Neural cell (in vitro differentiated cells): ENCODE measurements around the gene SMARCA4. TPM values are rescaled to one million over a fixed set of nuclear protein-coding genes. Genes with fewer than 3 reads are reported as not detected.

Source experiments
- H2AFZ ChIP-seq: fragments of 200-600, 300-800 bp; sonication (generic), shearing (Covaris generic); 2 replicates; pipeline ENCODE4 v1.6.0; 2014; ENCODE audit warnings: low read depth, mild to moderate bottlenecking, antibody characterized with exemption, low read length, moderate library complexity
- H3F3A ChIP-seq: fragments of 200-600 bp; shearing (Covaris generic); 2 replicates; pipeline ENCODE4 v1.6.1; 2016; ENCODE audit warnings: mild to moderate bottlenecking, moderate library complexity, mixed read lengths, antibody characterized with exemption, low read length; ENCODE audit not compliant: insufficient read depth, poor library complexity, severe bottlenecking
- H3K27ac ChIP-seq: fragments of 200-600, 300-800 bp; sonication (generic), shearing (Covaris generic); 2 replicates; pipeline ENCODE4 v1.5.1; 2014; ENCODE audit warnings: mild to moderate bottlenecking, low read length, moderate library complexity
- H3K27me3 ChIP-seq: fragments of 300-800, 200-600 bp; sonication (generic), shearing (Covaris generic); 2 replicates; pipeline ENCODE4 v1.6.0; 2014; ENCODE audit warnings: mild to moderate bottlenecking, low read depth, low read length, moderate library complexity; ENCODE audit not compliant: insufficient read depth
- H3K36me3 ChIP-seq: fragments of 300-800, 200-600 bp; sonication (generic), shearing (Covaris generic); 2 replicates; pipeline ENCODE4 v1.5.1; 2014; ENCODE audit warnings: mild to moderate bottlenecking, antibody characterized with exemption, low read length, moderate library complexity; ENCODE audit not compliant: insufficient read depth
- H3K4me2 ChIP-seq: fragments of 300-800, 200-600 bp; sonication (generic), shearing (Covaris generic); 2 replicates; pipeline ENCODE4 v1.6.0; 2014; ENCODE audit warnings: mild to moderate bottlenecking, low read length
- H3K4me3 ChIP-seq: fragments of 300-800, 200-600 bp; sonication (generic), shearing (Covaris generic); 2 replicates; pipeline ENCODE4 v1.5.1; 2014; ENCODE audit warnings: mild to moderate bottlenecking, low read length, moderate library complexity
- H3K79me2 ChIP-seq: fragments of 200-600 bp; shearing (Covaris generic); replicated peaks from 2 replicates; pipeline ENCODE4 v1.6.0; 2014; ENCODE audit warnings: mild to moderate bottlenecking, low read length, moderate library complexity; ENCODE audit not compliant: insufficient read depth
- H3K9ac ChIP-seq: fragments of 300-800, 200-600 bp; sonication (generic), shearing (Covaris generic); 2 replicates; pipeline ENCODE4 v1.6.1; 2016; ENCODE audit warnings: mild to moderate bottlenecking, low read length, mixed read lengths
- H3K9me2 ChIP-seq: fragments of 200-600 bp; shearing (Covaris generic); 2 replicates; pipeline ENCODE4 v1.6.1; 2016; ENCODE audit warnings: mild to moderate bottlenecking, low read length, mixed read lengths; ENCODE audit not compliant: insufficient read depth
- H3K9me3 ChIP-seq: fragments of 200-600, 300-800 bp; sonication (generic), shearing (Covaris generic); 2 replicates; pipeline ENCODE4 v1.6.1; 2016; ENCODE audit warnings: mild to moderate bottlenecking, mixed run types, low read length, moderate library complexity, mixed read lengths
- H4K20me1 ChIP-seq: fragments of 200-600 bp; shearing (Covaris generic); 2 replicates; pipeline ENCODE4 v1.6.1; 2016; ENCODE audit warnings: mild to moderate bottlenecking, mixed run types; ENCODE audit not compliant: insufficient read depth
- CTCF ChIP-seq: fragments of 450-650 bp; IDR thresholded peaks from 2 replicates; pipeline ENCODE4 v1.5.1; 2014; ENCODE audit warnings: antibody characterized with exemption, mild to moderate bottlenecking, moderate library complexity; ENCODE audit not compliant: poor library complexity, severe bottlenecking
- EP300 ChIP-seq: fragments of 450-650 bp; conservative IDR thresholded peaks from 2 replicates; pipeline ENCODE4 v1.6.1; 2014; ENCODE audit warnings: antibody characterized with exemption, mild to moderate bottlenecking, moderate library complexity; ENCODE audit not compliant: poor library complexity, severe bottlenecking
- EZH2 ChIP-seq: fragments of 200-600, 300-800 bp; shearing (Covaris generic), sonication (generic); IDR thresholded peaks from 2 replicates; pipeline ENCODE4 v1.6.1; 2014; ENCODE audit warnings: antibody characterized with exemption, low read length, borderline replicate concordance, mild to moderate bottlenecking; ENCODE audit not compliant: insufficient read depth, poor library complexity, severe bottlenecking
- MXI1 ChIP-seq: fragments of 450-650 bp; conservative IDR thresholded peaks from 2 replicates; pipeline ENCODE4 v1.6.1; 2014; ENCODE audit warnings: antibody characterized with exemption, mild to moderate bottlenecking; ENCODE audit not compliant: poor library complexity, severe bottlenecking
- POLR2AphosphoS5 ChIP-seq: IDR thresholded peaks from 2 replicates; pipeline ENCODE4 v1.6.1; 2012
- RAD21 ChIP-seq: fragments of 450-650 bp; conservative IDR thresholded peaks from 2 replicates; pipeline ENCODE4 v1.6.1; 2014; ENCODE audit warnings: antibody characterized with exemption, mild to moderate bottlenecking, moderate library complexity
- REST ChIP-seq: IDR thresholded peaks from 2 replicates; pipeline ENCODE4 v1.6.1; 2012; ENCODE audit warnings: borderline replicate concordance
- SMC3 ChIP-seq: fragments of 450-650 bp; conservative IDR thresholded peaks from 2 replicates; pipeline ENCODE4 v1.6.1; 2014; ENCODE audit warnings: antibody characterized with exemption, mild to moderate bottlenecking, moderate library complexity; ENCODE audit not compliant: poor library complexity
- TAF1 ChIP-seq: IDR thresholded peaks from 2 replicates; pipeline ENCODE4 v1.6.1; 2012; ENCODE audit warnings: low read depth
- polyA plus RNA-seq: library from polyadenylated mRNA; depleted of rRNA; stranded (reverse); fragments of >200 nt; gene quantifications from 2 replicates; pipeline ENCODE4 v1.2.3, GENCODE V29; 2014

SMARCA4 gene
- polyA plus RNA-seq, 1 donor from 2014 or later = 97.3 TPM

- no peaks in the 10 kb centered on the region for H3F3A ChIP-seq
- no peaks in the 10 kb centered on the region for H4K20me1 ChIP-seq
Measured at GRCh38 chr19:10998666-10999065, 37.8 kb downstream of the SMARCA4 start.

DNA sequence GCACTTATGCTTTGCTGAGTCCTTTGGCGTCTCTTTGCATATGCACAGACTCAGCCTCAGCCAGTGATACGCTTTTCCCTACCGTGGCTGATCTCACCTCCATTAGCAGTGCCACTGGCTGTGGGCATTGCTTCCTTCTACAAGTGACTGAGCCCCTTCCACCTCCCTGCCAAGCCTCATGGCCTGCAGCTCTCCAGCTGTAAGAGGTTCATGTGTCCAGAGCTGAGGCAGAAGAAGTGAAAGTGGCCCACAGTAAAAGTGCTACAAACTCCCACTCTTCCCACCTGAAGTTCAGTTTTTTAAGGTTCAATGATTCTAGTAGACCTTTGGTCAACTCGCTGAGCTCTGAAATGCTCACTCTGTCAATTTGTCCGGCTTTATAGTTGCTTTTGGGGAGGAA is 44.7 kb downstream of the SMARCA4 start:
- no peaks in the 10 kb centered on the region for H3K79me2 ChIP-seq
- no peak overlapping the region for H2AFZ ChIP-seq
- no peaks in the 10 kb centered on the region for H3F3A ChIP-seq
- no peak overlapping the region for H3K4me3 ChIP-seq
- H3K27me3 ChIP-seq = no peaks in the 10 kb centered on the region
- no peaks in the 10 kb centered on the region for H4K20me1 ChIP-seq
- H3K4me2 ChIP-seq = no peak overlapping the region
- H3K9ac ChIP-seq = no peak overlapping the region
- H3K36me3 ChIP-seq = peaks cover 4% of the 10 kb centered on the region
- H3K9me2 ChIP-seq = no peaks in the 10 kb centered on the region
- H3K27ac ChIP-seq = no peak overlapping the region
- no peaks in the 10 kb centered on the region for H3K9me3 ChIP-seq
- TF ChIP-seq POLR2AphosphoS5 (no peak), RAD21 (no peak), TAF1 (no peak), EZH2 (no peak), REST (no peak), MXI1 (no peak), CTCF (no peak)

More at GRCh38 chr19:10998666-10999065, 37.8 kb downstream of the SMARCA4 start:
- H3K9me3 ChIP-seq = no peaks in the 10 kb centered on the region
- no peak overlapping the region for H3K9ac ChIP-seq
- no peaks in the 10 kb centered on the region for H3K27me3 ChIP-seq
- no peaks in the 10 kb centered on the region for H3K79me2 ChIP-seq
- no peaks in the 10 kb centered on the region for H3K9me2 ChIP-seq
- H3K36me3 ChIP-seq = no peaks in the 10 kb centered on the region
- H3K4me3 ChIP-seq = no peak overlapping the region
- TF ChIP-seq EP300 (no peak), EZH2 (no peak), SMC3 (no peak), REST (no peak), MXI1 (no peak), CTCF (no peak), POLR2AphosphoS5 (no peak), TAF1 (no peak), RAD21 (no peak)
- no peak overlapping the region for H2AFZ ChIP-seq
- H3K4me2 ChIP-seq = no peak overlapping the region
- no peak overlapping the region for H3K27ac ChIP-seq
